T-helper 9 cell (primary cell): Measurements from ENCODE around the gene NIPAL1.
"Not testable (repeated sequence)": the region's sequence is repeated elsewhere in the genome, so short reads cannot be mapped to it uniquely, and the experiment has no call there.

Experiments
- DNase-seq: peaks from one replicate; pipeline ENCODE4 v3.0.0-alpha.2; 2020
- total RNA-seq, 2 donors: gene quantifications; one replicate each; lab custom pipeline; 2026; lab: John Stamatoyannopoulos, UW

Gene NIPAL1
- 0.24 to 0.84 reads per million in 2 donors for total RNA-seq

DNA sequence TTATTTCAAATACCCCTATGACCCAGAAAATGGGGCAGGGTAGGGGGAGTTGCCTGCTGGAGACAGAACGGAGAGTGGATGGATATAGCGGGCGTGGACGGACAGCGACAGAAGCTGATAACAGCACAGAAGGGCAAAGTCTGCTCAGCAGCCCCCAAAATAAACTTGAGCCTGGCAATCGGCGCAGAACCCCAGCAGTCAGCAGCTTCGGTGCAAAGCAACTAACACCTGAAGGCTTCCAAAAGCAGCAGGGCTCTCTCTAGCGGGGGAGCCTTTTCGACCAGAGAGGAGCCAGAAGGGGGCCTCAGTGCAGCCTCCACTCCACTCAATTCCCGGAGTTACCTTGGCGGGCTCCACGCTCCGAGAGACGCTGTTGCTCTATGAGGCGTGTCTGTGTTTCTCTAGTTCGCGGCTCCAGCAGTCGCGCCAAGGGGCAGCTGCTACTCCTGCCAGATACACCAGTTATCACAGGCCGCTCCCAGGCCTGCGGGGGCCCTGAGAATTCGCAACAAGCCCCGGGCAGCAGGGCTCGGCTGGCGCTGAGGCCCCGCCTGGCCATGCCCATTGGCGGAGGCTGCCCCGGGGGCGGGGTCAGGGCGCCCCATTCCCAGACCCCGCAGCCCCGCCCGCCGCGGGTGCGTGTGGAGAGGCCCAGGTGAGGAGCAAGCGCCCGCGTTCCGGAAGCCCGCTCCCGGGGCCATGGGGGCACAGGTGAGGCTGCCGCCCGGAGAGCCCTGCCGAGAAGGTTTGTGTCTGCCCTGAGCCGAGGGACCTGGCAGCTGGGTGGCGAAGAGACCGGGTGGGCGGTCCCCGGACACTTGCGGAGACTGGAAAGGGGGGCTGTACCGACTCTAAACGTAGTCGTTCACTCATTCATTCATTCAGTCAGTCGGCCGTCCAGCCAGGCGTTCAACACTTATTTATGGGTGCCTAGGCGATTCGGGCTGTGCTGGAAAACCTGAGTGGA is at the start of gene NIPAL1, which contains the start of gene CNGA1:
NIPAL1 (plus strand) TSS at position 632 of the 967 bp plus-strand sequence; CDS start at position 700, 68 bp downstream.
CNGA1 (minus strand) TSS at position 541 of the 967 bp plus-strand sequence. CDS start 63,992 bp downstream, outside the sequence.
- peak; percentile 67 for DNase-seq

DNA sequence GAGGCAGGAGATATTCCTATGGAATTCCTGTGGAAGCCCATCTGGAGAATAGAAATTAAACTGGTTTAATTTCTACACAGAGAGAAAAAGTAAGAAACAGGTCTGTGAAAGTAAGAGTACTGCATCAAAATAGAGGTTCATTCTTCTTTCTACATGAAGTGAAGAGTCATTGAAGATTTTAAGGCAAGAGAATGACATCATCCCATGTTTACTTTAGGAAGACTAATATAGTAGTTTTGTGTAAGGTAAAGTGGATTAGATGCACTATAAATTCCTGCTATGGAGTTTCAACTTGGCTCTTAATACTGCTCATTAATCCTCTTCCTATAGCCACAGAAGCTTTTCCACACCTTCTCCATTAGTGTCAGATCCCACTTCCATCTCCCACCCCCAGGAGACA is 47.7 kb upstream of the NIPAL1 start:
- DNase-seq = no peak

DNA sequence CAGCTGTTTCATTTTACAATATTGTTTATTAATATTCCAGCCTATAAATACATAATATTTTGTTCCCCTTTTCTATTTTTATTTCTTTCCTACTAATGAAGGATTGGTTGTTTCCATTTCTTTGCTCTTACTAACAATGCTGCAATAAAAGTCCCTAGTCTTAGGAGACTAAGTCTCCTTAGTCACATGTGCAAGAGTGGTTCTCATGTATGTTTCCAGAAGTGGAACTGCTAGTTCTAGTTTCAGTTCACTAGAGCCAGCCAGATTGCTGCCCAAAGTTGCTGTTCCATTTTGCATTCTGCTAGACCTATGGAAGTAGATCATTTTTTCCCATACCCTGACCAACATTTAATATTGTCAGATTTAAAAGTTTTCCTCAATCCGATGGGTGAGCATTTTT is 44.4 kb upstream of the NIPAL1 start:
- no peak for DNase-seq

DNA sequence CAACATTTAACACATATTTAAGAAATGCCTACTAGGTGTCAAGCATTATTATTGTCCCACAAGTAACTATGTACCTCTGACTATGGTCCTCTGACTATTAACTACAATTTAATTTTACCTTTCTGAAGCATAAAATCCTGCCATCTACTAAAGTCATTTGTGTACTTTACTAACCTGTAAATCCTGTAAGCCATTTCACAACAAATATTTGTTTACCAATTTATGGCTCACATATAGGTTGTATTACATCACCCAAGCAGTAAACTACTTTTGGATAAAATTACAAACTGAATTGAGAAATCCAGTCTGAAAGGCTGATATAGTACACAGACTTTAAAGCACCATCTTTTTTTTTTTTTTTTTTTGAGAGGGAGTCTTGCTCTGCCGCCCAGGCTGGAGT is 43.9 kb upstream of the NIPAL1 start:
- DNase-seq = no peak

DNA sequence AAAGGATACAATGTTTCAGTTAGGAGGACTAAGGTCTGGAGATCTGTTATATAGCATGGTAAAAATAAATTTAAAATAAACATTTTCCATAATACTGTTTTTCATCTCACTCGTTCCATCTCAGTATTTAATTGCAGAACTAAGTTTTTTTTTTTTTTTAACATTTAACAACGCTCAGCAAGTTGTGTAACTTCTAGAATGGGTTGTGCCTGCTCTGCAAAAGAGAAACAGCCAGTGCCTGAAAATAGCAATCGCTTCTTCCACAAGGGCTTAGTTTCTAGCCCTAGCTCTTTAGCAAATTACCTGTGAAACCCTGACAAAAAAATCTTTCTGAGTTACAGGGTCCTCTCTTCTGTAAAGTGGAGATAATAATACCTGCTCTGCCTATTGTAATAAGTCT is 42.0 kb upstream of the NIPAL1 start:
- DNase-seq = no peak

DNA sequence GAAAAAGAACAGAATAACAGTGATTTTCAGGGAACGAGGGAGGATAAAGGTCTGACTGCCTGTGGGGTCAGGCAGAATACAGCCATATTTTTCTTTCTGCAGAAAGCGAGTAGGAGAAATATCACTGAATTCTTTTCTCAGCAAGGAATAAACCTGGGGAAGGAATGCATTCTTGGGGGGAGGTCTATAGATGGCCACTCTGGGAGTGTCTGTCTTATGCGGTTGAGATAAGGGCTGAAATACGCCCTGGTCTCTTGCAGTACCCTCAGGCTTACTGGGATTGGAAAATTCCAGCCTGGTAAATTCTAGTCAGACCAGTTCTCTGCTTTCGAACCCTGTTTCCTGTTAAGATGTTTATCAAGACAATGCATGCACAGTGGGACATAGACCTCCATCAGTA is 26.4 kb upstream of the NIPAL1 start:
- DNase-seq = no peak

DNA sequence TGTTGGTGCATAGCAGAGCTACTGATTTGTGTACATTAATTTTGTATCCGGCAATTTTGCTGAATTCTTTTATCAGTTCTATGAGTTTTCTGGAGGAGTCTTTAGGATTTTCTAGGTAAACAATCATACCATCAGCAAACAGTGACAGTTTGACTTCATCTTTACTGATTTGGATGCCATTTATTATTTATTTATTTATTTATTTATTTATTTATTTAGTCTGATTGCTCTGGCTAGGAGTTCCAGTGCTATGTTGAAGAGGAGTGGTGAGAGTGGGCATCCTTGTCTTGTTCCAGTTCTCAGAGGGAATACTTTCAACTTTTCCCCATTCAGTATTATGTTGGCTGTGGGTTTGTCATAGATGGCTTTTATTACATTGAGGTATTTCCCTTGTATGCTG is 24.1 kb upstream of the NIPAL1 start:
- not testable (repeated sequence) for DNase-seq

DNA sequence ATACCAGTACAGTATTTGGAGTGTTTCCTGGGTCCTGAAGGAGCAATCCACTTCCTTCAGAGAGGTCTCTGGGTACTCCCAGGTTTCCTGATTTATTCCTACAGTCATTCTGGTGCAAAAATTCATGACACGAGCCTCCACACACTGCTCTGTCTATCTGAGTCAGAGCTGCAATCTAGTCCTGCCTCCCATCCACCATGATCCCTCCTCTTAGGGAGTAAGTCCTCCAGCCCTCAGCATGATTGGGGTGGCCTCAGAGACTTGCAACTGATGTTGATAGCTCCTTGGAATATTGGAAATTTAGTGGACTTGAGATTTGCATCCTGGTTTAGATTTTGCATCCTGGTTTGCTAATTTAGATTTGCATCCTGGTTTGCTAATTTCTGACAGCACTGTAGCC is 20.6 kb upstream of the NIPAL1 start:
- DNase-seq = no peak

DNA sequence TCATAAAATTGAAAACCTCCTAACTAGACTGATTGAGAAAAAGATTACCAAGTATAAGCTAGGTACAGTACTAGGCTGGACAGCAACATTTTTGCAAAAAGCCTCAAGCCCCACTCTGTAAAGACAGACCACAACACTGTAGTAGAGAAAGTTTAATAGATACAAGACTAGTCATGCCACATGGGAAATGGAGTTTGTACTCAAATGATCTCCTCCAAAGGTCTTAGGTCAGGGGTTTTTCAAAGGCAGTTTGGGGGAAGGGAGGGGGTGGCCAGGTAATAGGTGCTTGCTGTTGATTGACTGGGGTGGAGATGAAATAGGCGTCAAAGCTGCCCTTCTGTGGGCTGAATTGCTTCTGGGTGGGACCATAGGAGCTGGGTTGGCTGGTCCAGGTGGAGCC is 14.3 kb upstream of the NIPAL1 start:
- no peak for DNase-seq

DNA sequence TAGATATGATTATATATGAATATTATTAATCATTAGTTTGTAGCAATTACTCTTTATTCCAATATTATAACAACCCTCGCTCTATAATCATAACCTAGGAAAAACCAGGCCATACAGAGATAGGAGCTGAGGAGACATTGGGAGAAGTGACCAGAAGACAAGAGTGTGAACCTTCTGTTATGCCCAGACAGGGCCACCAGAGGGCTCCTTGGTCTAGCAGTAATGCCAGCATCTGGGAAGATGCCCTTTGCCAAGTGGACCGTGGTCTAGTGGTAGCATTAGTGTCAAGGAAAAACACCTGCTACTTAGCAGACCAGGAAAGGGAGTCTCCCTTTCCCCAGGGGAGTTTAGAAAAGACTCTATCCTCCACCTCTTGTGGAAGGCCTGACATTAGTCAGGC is 13.0 kb upstream of the NIPAL1 start:
- not testable (repeated sequence) for DNase-seq

DNA sequence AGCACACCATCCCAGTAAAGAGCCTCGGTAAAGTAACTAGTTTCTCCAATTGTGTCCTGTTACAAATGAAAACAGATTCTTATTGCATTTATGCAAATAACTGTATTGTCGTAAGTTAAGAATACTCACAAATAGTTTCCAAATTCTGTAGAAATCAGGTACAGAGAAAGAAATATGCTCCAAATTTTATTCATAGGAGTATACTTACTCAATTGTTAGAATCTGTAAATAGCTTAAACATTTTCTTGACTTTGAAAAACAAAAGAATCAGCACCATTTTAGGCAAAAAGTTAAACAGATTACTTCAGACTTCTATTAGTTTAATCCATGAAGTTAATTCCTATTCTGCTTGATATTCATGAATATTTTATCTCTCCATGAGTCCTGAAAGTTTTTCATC is 10.8 kb upstream of the NIPAL1 start:
- no peak for DNase-seq

DNA sequence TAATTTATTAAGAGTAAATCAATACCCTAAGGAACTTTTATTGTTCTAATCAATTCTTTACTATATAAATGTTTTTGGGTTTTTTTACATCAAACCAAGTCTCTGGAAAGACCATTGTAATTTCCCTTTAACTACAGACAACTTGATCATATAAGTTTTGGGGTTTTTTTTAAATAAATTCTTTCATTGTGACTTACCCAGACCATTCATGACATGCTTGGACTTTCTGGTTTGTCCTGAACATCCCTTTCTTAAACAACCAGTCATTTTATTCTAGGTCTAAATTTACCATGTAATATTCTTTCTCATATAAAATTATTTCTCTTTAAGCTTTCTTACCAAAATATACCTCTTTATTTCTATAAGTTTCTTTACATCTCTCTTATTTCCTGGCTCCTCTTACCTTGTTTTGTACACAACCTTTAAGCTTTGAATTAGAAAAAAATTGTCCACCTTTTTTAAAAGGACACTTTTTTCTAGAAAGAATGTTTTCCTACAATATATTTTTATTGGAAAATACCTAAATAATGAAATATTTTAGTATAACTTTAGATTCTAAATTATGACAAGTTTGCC is 8.5 kb upstream of the NIPAL1 start:
- DNase-seq = no peak

DNA sequence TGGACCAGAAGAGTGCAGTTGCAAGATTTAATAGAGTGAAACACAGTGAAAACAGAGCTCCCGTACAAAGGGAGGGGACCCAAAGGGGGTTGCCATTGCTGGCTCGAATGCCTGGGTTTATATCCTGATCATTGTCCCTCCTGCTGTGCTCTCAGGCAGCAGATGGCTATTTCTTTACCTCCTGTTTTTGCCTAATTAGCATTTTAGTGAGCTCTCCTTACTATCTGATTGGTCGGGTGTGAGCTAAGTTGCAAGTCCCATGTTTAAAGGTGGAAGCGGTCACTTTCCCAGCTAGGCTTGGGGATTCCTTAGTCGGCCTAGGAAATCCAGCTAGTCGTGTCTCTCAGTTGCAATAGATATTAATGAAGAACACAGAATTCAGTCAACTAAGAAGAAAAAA is 5.7 kb upstream of the NIPAL1 start:
- DNase-seq = not testable (repeated sequence)

DNA sequence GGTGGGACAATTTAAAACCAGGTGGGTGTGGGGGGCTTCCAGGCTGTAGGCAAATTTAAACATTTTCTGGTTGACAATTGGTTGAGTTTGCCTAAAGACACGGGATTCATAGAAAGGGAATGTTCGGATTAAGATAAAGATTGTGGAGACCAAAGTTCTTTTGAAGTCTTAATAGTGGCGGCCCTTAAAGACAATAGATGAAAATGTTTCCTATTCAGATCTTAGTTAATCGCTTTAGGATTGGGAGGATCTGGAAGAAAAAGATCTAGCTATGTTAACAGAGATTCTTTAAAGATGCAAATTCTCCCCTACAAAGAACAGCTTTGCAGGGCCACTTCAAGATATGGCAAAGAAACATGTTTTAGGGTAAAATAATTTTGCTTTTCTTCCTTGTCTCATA is 4.8 kb upstream of the NIPAL1 start:
- DNase-seq = no peak

DNA sequence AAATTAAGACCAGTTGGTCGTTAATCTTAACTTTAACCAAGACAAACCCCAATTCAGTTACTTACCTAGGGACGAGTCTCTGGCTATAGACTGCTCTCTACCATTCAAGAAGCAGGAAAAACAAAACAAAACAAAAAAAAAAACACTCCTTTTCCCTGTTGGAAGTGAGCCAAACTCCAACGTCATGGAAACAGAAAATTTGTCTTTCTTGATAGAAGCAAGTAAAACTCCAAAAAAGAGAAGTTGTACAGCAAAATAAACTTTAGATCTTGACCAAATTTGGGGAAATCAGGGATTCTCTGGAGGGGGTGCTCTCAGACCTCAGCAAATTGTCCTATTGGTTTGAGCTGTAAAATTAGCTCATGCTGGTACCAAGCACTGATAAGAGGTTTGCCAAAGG is 3.7 kb upstream of the NIPAL1 start:
- no peak for DNase-seq

DNA sequence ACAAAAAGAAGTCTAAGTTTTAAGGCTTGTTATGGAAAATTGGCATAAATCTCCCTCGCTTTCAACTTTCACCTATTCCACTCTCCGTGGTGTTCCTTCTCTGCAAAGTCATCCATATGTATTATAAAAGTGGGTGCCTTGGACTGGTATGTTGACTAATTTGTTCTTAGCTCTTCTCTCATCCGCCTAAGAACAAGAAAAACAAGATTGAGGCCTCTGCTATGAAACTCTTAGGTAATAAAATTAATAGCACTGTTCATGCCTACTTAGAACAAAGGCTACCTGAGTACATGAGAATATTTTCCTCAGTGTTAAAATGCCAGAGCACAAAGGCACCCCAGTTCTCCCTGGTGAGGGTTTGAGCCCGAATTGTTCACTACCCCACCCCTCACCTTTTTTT is 1.4 kb upstream of the NIPAL1 start:
- DNase-seq = no peak

DNA sequence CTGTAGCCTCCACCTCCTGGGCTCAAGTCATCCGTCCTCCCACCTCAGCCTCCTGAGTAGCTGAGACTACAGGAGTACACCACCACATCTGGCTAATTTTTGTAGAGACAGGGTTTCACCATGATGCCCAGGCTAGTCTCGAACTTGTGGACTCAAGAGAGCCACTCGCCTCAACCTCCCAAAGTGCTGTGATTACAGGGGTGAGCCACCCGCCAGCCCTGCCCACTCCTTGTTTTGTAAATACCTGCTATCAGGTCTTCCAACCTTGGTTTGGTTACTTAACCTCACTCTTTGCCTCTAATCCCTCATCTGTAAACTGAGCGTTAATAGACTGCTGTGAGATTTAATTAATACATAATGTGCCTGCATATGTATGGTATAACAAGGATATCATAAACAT is 894 bp upstream of the NIPAL1 start:
- no peak for DNase-seq

DNA sequence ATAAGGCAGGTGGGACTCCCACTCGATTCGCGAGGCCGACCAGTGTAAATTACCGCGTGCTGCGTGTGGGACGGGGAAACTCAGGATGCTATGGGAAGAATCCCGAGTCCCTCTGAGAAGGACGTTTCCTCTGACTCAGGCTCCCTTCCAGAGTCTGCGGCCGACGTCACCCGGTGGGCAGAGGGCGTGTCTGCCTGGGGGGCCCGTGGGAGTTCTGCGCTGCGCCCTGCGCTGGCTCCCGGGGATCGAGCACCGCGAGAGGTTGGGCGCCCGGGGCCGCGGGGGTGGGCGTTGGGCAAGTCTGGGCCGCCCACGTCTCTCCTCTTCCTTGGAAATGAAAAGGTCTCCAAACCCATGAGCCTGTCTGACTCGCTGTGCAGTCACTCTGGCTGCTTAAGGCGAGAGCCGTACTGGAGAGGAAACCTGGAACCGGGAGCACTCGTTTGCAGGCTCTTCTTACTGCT is 568 bp downstream of the NIPAL1 start:
- peak; percentile 19 for DNase-seq

DNA sequence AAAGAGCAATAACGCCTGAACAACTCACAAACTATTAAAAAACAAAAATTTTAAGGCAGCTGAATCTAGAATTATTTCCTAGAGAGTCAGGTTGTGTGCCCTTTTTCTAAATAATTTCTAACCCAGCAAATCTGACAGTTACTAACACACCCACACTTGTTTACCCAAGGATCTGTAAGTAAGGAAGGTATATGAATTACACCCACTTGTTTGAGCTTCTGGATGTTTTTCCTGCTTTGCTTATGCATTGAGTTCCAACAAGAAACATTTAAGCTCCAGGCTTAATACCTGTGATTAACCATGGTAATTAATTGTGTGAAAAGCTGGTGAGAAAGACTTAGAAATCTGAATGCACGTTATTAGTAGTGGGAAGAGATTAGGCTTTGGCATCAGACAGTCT is 1.5 kb downstream of the NIPAL1 start:
- DNase-seq = no peak

DNA sequence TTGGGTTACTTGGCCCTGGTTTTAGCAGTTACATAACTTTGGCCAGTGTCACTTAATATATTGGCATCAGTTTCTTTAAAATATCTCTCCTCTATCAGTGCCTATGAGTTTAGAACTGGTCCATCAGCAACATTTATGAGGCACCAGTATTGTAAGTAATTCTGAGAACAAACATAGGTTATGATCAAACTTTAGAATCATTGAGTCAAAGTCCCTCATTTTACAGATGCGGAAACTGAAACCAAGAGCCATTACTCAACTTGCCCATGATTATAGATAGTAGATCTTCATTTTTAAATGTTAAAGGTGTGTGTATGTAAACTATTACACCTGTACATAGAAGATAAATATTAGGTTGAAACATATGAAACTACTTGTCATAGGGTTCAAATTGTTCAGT is 4.5 kb downstream of the NIPAL1 start:
- DNase-seq = no peak

DNA sequence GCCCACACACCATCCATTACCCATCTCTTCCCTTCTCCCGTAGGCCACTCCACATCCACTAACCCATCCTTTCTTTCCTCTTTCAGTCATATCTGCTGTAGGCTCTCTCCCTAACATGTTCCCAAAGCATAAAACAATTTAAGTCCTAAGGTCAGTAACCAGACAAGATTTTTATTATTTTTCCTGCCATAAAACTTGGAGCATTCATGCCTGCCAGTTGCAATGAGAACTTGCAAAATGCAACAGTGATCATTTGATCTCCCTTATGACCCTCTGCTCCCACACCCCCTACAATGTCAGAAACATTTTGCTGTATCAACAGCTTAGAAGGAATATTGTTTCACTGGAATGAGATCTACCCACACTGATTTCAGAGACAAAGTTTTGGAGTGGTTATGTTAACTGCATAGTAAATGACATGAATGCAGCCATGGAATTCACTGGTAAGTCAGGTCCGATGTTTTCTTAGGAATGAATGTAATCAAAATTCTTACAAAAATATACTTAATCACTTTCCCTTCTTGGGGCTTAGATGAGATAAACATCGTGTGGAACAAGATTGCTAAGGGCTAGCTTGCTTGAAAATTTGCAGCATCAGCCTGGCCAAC is 5.7 kb downstream of the NIPAL1 start:
- no peak for DNase-seq

DNA sequence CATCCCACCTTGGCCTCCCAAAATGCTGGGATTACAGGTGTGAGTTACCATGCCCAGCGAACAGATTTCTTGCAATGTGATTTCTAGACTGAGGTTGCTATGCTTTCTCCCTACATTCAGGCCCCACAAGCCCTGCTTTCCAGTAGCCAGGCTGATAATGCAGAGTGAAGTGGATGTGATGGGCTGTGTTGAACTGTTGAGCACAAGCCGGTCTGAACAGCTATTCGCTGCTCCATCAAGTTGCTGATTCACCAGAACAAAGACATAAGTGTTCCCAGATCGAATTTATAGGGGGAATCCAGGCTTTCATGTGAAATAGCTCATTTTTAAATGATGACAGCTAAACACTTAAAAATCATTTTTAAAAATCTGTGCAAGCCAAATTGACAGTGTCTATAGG is 8.0 kb downstream of the NIPAL1 start:
- DNase-seq = no peak

DNA sequence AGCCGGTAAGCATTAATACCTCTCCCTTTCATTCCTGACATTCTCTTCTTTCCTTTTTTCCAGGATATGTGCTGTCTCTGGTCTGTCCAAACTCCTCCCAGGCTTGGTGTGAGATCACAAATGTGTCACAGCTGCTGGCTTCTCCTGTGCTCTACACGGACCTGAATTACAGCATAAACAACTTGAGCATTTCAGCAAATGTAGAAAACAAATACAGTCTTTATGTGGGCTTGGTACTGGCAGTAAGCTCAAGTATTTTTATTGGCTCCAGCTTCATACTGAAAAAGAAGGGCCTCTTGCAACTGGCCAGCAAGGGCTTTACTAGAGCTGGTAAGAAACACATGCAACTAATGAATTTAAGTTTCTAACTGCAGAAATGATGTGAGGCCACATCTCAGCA is 8.4 kb downstream of the NIPAL1 start:
- DNase-seq = no peak

DNA sequence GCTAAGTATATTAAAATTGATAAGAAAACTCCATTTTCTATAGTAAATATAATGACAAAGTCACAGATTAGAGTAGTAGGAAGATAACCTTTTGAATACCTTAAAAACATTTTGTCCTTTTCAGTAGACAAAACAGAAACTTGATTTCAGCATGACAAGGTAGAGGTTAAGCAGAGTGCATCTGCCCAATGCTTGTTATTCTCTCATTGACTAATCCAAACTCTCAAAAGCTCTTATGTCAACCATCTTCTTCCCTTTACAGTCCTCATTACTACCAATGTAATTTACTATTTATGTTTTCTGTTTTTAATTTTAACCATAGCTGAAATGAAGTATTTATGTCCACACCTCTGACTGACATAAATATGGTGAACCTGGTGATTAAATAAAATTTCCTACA is 11.1 kb downstream of the NIPAL1 start:
- DNase-seq = no peak
